ENCODE data around the gene MALRD1.

DNA sequence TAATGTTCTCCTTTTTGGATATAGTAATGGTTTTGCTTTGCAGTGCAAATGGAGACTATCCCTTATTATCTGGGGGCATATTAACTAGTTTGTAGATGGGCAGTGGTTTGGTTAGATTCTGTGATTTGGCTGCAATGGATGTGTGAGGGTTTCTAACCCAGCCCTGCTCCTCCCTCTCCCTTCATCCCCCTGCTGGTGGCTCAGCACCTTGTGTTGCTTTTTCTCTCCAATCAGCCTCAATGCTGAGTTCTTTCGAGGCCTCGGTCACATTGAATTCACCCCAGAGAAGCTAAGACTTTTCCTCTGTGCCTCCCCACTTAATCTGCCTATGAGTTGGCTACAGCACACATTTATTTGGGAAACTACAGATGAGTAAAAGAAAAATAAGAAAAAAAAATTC is 120.0 kb downstream of the MALRD1 start:
- TF ChIP-seq EZH2 (IDR thresholded peaks at IDR 0.05; ENCODE audit: insufficient read depth, poor library complexity, severe bottlenecking) = no peak
- no peak for TF ChIP-seq EZH2phosphoT487 (IDR thresholded peaks at IDR 0.05; ENCODE audit: insufficient read depth, low read depth)

Measured in GM23248 (cell line).